Measurements from ENCODE around the gene NEK10. TPM values are rescaled to one million over a fixed set of nuclear protein-coding genes. Genes with fewer than 3 reads are reported as not detected.
"Not testable (repeated sequence)": the region's sequence is repeated elsewhere in the genome, so short reads cannot be mapped to it uniquely, and the experiment has no call there.

The NEK10 gene
- total RNA-seq, 1 experiment from 2014 or later, result 0.29 TPM

DNA sequence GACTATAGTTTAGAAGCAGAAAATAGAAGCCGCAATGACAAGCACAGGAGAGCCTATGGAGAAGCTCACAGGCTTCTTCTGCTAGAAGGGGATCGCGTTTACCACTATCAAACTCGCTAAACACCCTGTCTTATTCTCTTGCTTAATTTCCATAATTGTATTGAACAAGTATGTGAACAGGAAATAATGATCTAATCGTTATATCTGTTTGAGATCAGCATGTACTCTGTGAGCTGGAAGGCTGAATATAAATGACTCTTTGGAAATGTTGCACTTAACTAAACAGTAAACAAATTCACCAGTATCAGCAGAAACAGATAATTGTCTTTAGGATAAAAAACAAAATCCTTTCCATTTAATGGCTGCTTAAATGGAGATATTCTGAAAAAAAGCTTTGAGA, 15.0 kb downstream of the NEK10 start:
- DNase-seq (ENCODE audit: low read depth), result no peak

DNA sequence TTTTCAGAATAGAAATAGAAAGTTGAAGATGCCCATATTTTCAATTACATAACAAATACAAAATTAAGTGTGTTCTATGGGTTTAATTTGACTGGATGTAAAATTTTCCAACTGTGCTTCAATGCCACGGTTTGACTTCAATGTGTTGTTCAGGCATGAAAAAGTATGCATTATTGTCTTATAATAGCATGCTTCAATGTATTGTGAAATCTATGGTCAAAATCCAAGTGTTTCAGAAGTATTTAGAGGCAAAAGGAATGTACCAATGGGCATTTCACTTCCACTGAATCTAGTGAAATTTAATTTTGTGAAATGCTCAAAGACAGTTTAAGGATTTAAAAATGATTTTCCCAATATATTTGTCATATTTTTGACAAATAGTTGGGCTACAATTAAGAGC, 16.0 kb downstream of the NEK10 start:
- DNase-seq (ENCODE audit: low read depth), result no peak

DNA sequence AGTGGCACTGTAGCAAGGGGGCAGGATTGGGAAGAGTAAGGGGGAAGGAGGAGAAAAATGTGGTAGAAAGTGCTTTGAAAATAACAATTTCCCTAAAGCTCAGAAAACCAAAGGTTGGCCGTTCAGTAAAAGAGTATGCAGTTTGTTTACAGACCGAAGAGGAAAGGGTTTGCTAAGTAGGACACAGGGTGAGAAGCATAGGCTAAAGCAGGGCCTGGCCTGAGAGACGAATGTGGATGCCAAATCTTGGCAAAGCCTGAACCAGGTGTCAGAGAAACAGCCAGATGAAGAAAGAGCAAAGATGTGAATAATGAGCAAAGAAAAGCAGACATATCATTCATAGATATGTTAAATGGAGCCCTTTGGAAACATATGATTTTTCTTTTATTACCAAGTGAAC, 17.1 kb downstream of the NEK10 start:
- DNase-seq (ENCODE audit: low read depth), result no peak

DNA sequence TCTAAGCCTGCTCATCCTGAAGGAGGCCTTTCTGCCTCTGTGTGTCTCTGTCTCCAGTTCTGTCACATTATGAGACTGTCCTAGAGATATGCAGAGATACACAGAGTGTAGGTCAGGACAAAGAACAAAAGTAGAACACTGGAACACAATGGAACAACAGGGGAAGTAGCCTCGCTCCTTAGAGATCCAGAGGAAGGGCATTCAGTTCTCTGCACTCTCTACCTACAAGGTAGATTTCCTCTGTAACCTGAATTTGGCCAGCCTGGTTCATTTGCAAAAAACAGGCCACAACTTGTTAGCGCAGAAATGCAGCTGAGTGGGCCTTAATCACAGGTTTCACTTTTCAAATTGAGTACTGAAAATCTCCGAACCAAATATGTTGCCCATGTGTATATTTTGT, 19.4 kb downstream of the NEK10 start:
- DNase-seq (ENCODE audit: low read depth), result no peak

DNA sequence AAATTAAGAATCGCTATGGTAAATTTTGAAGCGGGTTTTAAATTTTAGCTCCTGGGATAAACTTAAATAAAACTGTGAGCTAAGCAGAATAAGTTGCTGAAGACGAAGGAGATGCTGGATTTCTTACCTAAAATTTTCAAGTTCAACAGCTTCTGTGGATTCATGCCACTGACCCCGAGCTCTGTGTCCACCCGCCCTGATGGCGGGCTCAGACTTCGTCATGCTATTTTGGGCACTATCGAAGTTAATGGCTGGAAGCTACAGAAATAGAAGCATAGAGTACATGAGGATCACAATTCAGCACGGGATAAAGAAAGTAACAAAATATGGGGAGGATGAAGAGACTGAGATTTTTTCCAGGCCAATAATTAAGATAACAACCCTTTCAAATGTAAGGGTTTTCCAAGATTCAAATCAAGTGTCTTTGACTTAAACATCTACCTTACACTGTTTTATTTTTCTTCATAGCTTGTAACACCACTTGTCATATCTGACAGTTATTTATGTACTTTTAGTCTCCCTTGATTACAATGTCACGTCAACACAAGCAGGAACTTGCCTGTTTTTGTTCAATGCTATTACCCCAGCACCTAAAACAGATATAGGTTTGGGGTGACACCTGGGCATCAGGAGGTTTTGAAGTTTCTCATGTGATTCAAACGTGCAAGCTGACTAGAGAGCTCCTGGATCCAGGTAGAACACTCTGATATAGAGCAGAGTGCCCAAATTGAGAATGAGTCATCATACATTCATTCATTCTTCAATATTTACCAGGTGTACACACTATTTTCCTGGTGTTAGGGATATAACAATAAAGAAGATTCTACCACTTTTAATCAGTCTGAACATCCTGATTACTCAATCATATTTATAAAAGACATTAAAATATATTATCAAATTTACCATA, 23.0 kb downstream of the NEK10 start:
- no peak for DNase-seq (ENCODE audit: low read depth)

DNA sequence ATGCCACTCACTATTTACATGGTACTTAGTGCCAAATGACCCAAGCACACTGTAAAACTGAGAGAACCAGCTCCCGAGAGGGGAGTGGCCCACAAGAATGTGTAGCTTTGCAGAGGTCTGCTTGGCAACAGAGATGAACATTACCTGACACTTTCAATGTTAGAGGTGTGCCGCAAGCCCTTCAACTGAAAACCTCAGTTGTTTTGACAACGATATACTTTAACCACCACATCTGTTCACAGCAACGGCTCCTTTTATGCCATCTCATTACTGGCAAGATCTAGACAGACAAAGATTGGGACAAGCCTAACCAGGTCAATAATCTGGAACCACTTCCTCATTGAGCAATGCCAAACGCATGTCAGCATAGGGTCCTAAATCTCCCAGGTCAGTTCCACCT, 23.7 kb downstream of the NEK10 start:
- DNase-seq (ENCODE audit: low read depth), result no peak

DNA sequence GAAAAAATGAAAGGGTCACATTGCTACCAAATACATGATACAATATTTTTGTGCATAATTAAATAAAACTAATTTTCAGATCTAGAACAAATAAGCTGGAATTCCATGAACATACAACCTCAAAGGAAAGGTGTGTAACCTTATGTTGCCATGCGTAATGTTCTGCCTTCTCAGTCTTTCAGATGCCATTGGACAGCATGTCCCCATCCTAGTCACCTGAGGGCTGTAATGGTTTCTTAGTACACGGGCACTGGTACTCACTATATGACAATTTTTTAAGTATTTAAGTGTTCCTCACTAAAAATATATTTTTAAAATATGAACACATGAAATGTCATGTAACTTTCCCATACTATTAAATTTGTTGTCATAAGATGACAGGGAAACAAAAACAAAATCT, 24.1 kb downstream of the NEK10 start:
- DNase-seq (ENCODE audit: low read depth), result no peak

DNA sequence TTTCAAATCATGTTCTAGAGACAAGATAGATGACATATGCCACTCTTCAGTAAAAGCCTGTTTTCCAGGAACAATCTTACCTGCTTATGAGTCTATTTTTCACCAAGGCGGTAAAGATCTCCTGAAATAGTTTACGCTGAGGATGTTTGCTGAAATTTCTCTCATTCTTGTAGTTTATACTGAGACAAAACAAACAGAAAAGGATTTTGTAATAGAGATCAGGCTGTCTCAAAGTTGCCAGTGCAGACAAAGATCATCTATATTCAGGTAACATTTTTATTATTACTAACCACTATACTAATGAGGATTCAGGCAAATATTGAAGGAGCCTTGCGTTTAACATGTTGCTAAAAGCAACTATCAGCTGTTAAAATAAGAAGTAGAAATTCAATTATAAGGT, 25.0 kb downstream of the NEK10 start:
- DNase-seq (ENCODE audit: low read depth), result no peak

DNA sequence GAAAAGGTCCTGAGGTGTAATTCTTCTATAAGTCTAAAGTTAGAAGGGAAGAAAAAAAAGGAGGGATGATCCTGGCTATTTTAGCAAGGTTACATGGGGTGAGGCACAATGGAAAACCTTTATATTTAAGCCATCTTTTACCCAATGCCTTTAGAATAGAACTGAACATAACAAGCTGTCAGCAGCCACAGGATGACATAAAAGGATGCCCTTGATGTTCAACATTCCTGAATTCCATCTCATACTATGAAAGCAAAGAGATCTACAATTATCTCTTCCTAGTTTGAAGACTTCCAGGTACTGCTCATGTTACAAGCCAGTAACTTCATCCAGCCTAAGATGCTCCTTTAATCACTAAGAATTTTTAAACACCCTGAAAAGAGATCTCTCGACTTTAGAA, 26.9 kb downstream of the NEK10 start:
- DNase-seq (ENCODE audit: low read depth), result no peak

DNA sequence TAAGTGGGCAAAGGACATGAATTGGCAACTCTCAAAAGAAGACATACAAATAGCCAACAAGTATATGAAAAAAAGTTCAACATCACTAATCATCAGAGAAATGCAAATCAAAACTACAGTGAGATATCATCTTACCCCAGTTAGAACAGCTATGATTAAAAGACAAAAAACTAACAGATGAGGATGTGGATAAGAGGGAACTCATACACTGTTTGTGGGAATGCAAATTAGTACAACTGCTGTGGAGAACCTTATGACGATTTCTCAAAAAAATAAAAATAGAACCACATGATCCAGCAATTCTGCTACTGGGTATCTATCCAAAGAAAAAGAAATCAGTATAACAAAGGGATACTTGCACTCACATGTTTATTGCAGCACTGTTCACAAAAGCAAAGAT, 28.6 kb downstream of the NEK10 start:
- DNase-seq (ENCODE audit: low read depth), result no peak

DNA sequence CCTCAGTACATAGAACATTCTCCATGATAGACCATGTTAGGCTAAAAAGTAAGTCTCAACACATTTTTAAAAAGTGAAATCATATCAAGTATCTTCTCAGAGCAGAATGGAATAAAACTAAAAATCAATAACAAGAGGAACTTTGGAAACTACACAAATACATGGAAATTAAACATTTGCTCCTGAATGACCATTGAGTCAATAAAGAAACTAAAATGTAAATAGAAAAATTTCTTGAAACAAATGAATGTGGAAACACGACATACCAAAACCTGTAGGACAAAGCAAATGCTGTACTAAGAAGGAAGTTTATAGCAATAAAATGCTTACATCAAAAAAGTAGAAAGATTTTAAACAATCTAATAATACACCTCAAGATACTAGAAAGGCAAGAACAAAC, 33.6 kb downstream of the NEK10 start:
- DNase-seq (ENCODE audit: low read depth), result no peak

DNA sequence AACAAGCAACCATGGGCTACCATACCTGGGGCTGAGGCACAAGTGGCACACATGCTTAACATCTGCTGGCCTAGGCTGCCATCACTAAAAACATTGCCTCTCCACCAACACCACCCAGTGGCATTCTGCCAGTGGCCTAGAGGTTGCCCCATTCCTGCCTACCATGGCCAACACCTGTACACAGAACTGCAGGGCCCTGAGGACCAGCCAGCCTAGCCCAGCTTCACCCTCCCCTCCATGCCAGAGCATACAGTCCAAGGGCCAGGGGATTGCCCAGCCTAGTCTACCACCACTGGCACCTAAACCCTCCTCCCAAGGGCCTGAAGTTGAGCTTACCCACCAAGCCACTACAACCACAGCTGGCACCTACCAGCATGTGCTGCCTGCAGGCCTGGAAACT, 35.3 kb downstream of the NEK10 start:
- no peak for DNase-seq (ENCODE audit: low read depth)

DNA sequence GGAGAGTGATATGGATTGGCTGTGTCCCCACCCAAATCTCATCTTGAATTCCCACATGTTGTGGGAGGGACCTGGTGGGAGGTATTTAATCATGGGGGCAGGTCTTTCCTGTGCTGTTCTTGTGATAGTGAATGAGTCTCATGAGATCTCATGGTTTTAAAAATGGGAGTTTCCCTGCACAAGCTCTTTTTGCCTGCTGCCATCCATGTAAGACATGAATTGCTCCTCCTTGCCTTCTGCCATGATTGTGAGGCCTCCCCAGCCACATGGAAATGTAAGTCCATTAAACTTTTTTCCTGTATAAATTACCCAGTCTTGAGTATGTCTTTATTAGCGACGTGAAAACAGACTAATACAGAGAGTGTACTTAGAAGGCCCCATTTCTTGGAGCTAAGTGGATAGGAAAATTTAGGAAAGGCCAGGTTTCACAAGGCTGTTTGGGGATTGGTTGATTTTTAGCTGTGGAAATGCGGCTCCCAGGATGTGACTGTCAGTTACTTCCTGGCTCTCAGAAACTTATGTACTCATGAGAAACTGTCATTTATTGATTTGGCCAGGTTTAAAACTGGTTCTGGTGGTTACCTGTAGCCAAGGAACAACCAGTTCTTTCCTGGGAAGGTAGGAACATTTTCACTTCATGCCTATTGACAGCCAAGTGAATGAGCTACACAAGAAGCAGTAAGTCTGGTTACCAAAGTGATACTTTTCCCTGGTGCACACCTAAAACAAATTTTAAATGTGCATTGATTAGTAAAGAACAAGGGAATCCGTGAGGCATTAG, 40.0 kb downstream of the NEK10 start:
- DNase-seq (ENCODE audit: low read depth), result not testable (repeated sequence)

DNA sequence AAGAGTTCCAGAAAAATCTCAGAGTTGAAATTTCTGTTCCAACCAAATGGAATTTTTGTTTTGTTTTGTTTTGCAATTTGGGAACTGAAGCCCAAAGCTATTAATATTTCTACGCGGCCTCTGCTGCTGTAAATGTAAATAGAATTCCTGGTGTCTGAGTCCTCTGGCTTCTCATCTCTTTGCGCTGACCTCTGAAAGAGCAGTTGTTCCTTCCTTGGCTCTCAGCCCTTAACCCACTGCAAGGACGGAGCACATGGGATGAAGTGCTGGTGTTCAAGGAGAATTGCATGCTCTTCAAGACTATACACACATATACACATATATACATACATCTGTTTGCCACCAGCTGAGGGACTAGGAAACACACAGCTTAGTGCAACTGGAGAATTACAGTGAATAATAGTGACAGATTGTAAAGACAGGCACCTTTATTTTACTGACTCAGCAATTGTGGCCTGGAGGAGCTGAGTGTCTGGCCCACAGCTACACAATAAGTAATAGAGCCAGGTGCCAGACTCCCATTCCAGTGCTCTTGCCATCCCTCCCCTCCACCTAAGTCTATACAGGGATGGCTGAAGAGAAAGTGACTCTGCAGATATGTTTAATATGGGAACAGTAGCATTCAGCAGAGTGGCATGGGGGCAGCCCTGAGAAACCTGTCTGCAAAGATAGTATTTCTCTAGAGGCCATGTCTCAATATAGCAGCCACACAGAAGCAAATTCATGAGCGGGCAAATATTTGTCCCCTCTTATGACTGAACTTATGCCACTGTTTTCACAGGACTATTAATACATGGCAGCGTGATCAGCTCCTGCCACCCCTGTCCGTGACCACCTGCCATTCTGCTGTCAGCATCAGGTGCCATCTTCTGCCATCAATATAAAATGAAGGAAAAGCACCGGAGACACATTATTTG, 42.3 kb downstream of the NEK10 start:
- DNase-seq (ENCODE audit: low read depth), result peak; percentile 42

DNA sequence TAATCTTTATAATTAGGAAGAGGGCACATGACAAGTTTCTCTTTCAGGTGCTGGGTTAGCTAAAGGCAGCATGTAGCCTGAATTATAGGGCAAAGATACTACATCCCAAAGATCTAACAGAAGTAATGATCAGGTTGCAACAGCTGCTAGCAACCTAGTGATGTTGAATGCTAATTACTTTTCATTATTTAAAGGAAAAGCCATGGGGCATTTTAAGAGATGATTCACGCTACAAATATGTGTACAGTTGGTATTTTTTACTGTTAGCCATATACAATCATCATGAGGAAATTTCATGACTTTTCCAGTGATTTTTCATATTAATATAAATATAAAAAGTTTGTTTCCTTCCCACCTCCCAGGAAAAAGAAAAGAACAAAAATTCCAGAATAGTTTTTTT, 43.0 kb downstream of the NEK10 start:
- no peak for DNase-seq (ENCODE audit: low read depth)

DNA sequence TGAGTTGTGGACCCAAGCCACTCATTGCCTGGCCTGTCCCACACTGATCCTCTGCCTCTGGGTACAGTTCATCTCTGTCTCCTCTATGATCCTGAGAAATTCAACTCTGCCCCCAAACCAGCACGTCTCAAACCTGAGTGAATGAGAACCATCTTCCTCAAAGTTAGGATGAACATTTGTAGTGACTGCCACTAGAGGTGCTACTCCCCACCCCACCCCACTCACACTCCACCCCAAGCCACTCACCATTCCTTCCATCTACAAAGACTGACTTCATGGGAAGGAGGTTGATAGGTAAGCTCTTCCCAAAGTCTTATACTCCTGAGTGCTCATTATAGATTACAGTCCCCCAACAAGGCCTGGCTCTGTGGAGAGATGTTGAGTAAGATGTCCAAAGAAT, 43.8 kb downstream of the NEK10 start:
- DNase-seq (ENCODE audit: low read depth), result no peak

DNA sequence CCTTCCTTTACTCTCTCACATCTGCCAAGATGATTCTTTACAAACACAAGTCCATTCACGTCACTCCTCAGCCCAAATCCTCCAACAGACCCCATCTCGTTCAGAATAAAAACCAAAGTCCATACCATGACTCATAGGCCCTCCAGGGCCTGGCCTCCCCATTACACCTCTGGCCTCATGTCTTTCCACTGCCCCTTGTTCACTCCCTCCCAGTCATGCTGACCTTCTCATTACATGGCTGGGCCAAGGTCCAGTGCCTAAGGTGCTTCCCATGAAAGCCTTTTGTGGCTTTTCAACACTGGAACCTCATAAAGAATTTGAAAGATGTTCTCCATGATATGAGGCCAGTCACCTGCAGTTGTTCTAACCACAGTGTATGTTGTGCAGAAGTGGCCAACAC, 44.5 kb downstream of the NEK10 start:
- DNase-seq (ENCODE audit: low read depth), result no peak

DNA sequence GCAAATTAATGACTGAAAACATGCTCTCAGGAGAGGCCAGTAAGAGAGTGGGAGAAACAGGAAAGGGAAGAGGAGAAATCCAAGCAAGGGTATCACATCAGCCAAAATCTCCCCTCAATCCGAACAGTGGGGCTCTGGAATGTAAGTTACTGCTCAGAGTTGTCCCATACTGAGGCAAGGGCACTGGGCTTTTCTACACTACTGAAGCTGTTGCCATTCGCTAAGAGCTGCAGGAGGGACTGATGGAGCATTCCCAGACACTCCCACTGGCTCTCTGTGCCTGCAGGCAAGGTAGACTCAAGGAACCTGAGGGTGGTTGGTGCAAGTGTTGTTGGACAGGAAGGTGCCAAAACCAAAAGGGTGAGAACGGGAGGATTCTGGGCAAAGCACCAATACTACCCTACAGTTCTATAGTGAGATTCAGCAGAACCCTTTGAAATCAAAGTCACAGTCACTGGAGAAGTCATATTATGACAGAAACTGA, 46.1 kb downstream of the NEK10 start:
- DNase-seq (ENCODE audit: low read depth), result no peak

DNA sequence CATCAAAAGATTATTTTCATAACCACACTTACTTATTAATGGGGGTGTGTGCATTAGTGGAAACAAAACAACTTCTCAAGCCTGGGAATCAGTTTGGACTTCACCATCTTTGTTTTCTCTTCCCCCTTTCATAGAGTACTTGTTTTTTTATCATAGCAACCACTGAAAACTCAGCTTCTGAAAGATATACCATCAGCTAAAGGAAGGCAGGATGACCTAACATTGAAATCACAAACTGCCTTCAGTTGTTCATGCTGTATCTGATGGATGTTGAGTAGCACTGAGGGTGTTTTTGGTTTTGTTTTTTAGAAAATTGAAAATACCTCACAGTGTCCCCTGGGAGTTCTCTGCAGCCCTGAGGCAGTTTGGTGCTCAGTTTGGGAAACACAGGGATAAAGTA, 46.5 kb downstream of the NEK10 start:
- no peak for DNase-seq (ENCODE audit: low read depth)

DNA sequence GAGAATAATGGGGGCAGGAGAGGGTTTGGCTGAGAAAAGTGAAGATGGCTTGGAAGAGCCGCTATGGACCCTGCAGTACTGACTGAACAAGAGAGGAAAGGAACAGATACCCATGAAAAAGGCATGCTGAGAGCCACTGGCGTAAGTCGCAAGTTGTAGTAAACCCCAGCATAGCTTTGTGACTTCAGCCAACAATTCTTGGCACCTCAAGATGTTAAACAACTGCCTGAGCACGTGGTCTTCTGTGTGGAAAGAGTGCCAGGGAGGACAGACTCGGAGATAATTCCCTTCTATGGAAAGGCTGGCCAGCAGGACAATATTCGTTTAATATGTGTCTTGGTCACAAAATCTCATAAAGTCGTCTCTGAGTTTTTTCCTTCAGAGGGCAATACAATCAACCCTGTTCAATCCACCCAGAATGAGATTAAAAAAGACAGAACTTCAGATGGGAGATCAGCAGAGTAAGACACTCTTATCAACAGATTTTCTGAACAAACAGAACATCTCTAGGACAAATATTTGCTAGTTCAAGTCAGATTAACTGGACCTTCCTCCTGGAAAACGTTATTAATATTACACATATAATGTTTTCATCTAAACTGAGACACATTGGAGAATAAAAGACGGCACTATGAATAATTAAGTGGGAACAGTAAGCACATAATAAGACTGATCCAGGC, 49.2 kb downstream of the NEK10 start:
- DNase-seq (ENCODE audit: low read depth), result no peak

DNA sequence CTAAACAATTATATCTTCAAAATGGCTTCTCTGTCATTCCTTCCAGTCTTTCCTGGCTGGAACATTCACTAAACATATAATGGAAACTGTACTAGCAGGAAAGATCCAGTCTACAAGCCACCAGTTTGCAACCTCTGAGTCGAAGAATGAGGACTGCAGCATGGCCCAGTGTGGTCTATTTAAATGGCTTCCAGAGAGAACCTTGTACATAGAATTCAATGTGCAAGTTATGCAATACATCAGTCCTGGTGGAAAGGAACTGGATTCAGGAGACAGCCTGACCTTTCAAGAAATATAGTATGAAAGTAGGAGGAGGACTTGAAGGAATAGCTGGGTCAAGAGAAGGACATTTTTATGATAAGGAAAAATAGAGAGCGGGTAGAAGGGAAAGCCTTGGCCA, 49.9 kb downstream of the NEK10 start:
- DNase-seq (ENCODE audit: low read depth), result no peak

Data from Daoy (cell line).